ENCODE measurements around the gene C21orf58.

C21orf58 gene

GRCh38 chr21:46355161-46356004 lies 31.7 kb upstream of the C21orf58 start:
- no peak overlapping the region for H3K4me2 ChIP-seq
- H3K36me3 ChIP-seq = peaks cover 90 to 100% (median 96%) of the 10 kb centered on the region in 11 experiments
- no peak overlapping the region for H3K4me3 ChIP-seq
- no peaks in the 10 kb centered on the region for H3K27me3 ChIP-seq
- H4K20me1 ChIP-seq = peaks cover 0 to 62% (median 0%) of the 10 kb centered on the region in 11 experiments; a peak in 9 of 22 replicates
- no peak overlapping the region for H3K27ac ChIP-seq
- TF ChIP-seq Cebpa-rat (IDR thresholded peaks at IDR 0.05) = no peak
- no peak overlapping the region for H3K9ac ChIP-seq
- no peaks in the 10 kb centered on the region for H3K9me3 ChIP-seq (replicated peaks in 1 of 11)
- no peaks in the 10 kb centered on the region for H3K4me1 ChIP-seq

GRCh38 chr21:46354518-46354917 lies 30.8 kb upstream of the C21orf58 start:
- Histone ChIP-seq H3K9me3 (replicated peaks in 1 of 11) (no peaks in the 10 kb centered on the region), H3K36me3 (peaks cover 93 to 100% (median 99%) of the 10 kb centered on the region in 11 experiments), H3K4me3 (no peak overlapping the region), H4K20me1 (peaks cover 0 to 62% (median 0%) of the 10 kb centered on the region in 11 experiments; a peak in 9 of 22 replicates), H3K4me1 (no peaks in the 10 kb centered on the region), H3K9ac (no peak overlapping the region), H3K27ac (no peak overlapping the region), H3K4me2 (no peak overlapping the region), H3K27me3 (no peaks in the 10 kb centered on the region)
- no peak for TF ChIP-seq Cebpa-rat (IDR thresholded peaks at IDR 0.05)

- H4K20me1 ChIP-seq = peaks cover 0 to 62% (median 0%) of the 10 kb centered on the region in 11 experiments; a peak in 9 of 22 replicates
- H3K4me2 ChIP-seq = no peak overlapping the region
- H3K27ac ChIP-seq = no peak overlapping the region
- H3K36me3 ChIP-seq = peaks cover 96 to 100% (median 99%) of the 10 kb centered on the region in 11 experiments
- no peak for TF ChIP-seq Cebpa-rat (IDR thresholded peaks at IDR 0.05)
- no peak overlapping the region for H3K4me3 ChIP-seq
- no peaks in the 10 kb centered on the region for H3K4me1 ChIP-seq
- no peaks in the 10 kb centered on the region for H3K9me3 ChIP-seq (replicated peaks in 1 of 11)
- no peaks in the 10 kb centered on the region for H3K27me3 ChIP-seq
- no peak overlapping the region for H3K9ac ChIP-seq
Observed at GRCh38 chr21:46354046-46354445, 30.4 kb upstream of the C21orf58 start.

GRCh38 chr21:46352913-46353312 lies 29.2 kb upstream of the C21orf58 start:
- Histone ChIP-seq H3K4me1 (no peaks in the 10 kb centered on the region), H3K9me3 (replicated peaks in 1 of 11) (no peaks in the 10 kb centered on the region), H4K20me1 (peaks cover 0 to 57% (median 0%) of the 10 kb centered on the region in 11 experiments; a peak in 9 of 22 replicates), H3K4me2 (no peak overlapping the region), H3K36me3 (peaks cover 99 to 100% (median 100%) of the 10 kb centered on the region in 11 experiments), H3K27me3 (no peaks in the 10 kb centered on the region), H3K4me3 (no peak overlapping the region), H3K27ac (no peak overlapping the region), H3K9ac (no peak overlapping the region)
- TF ChIP-seq Cebpa-rat (IDR thresholded peaks at IDR 0.05) = no peak

- Histone ChIP-seq H4K20me1 (peaks cover 0 to 56% (median 0%) of the 10 kb centered on the region in 11 experiments; a peak in 7 of 22 replicates), H3K4me2 (no peak overlapping the region), H3K27me3 (no peaks in the 10 kb centered on the region), H3K9ac (no peak overlapping the region), H3K4me3 (no peak overlapping the region), H3K27ac (no peak overlapping the region), H3K4me1 (no peaks in the 10 kb centered on the region), H3K36me3 (peaks cover 99 to 100% (median 100%) of the 10 kb centered on the region in 11 experiments), H3K9me3 (replicated peaks in 1 of 11) (no peaks in the 10 kb centered on the region)
- no peak for TF ChIP-seq Cebpa-rat (IDR thresholded peaks at IDR 0.05)
Observed at GRCh38 chr21:46352164-46352515, 28.5 kb upstream of the C21orf58 start.

- Histone ChIP-seq H3K9ac (no peak overlapping the region), H3K27ac (no peak overlapping the region), H3K27me3 (no peaks in the 10 kb centered on the region), H3K4me3 (no peak overlapping the region), H4K20me1 (peaks cover 0 to 58% (median 0%) of the 10 kb centered on the region in 11 experiments; a peak in 7 of 22 replicates), H3K9me3 (replicated peaks in 1 of 11) (no peaks in the 10 kb centered on the region), H3K36me3 (peaks cover 99 to 100% (median 100%) of the 10 kb centered on the region in 11 experiments), H3K4me2 (no peak overlapping the region), H3K4me1 (no peaks in the 10 kb centered on the region)
- TF ChIP-seq Cebpa-rat (IDR thresholded peaks at IDR 0.05) = no peak
Observed at GRCh38 chr21:46351476-46352163, 27.9 kb upstream of the C21orf58 start.

- Histone ChIP-seq H3K4me1 (no peaks in the 10 kb centered on the region), H3K36me3 (peaks cover 99 to 100% (median 100%) of the 10 kb centered on the region in 11 experiments), H3K4me3 (no peak overlapping the region), H3K27ac (no peak overlapping the region), H3K27me3 (no peaks in the 10 kb centered on the region), H3K9me3 (replicated peaks in 1 of 11) (no peaks in the 10 kb centered on the region), H3K4me2 (no peak overlapping the region), H4K20me1 (peaks cover 0 to 58% (median 0%) of the 10 kb centered on the region in 11 experiments; a peak in 7 of 22 replicates), H3K9ac (no peak overlapping the region)
- no peak for TF ChIP-seq Cebpa-rat (IDR thresholded peaks at IDR 0.05)
Observed at GRCh38 chr21:46350981-46351380, 27.3 kb upstream of the C21orf58 start.

GRCh38 chr21:46350571-46350970 lies 26.9 kb upstream of the C21orf58 start:
- H3K27ac ChIP-seq = no peak overlapping the region
- no peak for TF ChIP-seq Cebpa-rat (IDR thresholded peaks at IDR 0.05)
- no peak overlapping the region for H3K4me3 ChIP-seq
- H4K20me1 ChIP-seq = peaks cover 0 to 58% (median 0%) of the 10 kb centered on the region in 11 experiments; a peak in 7 of 22 replicates
- no peak overlapping the region for H3K9ac ChIP-seq
- H3K4me2 ChIP-seq = no peak overlapping the region
- no peaks in the 10 kb centered on the region for H3K4me1 ChIP-seq
- H3K36me3 ChIP-seq = peaks cover 99 to 100% (median 100%) of the 10 kb centered on the region in 11 experiments
- no peaks in the 10 kb centered on the region for H3K9me3 ChIP-seq (replicated peaks in 1 of 11)
- H3K27me3 ChIP-seq = no peaks in the 10 kb centered on the region

GRCh38 chr21:46349134-46349760 lies 25.6 kb upstream of the C21orf58 start:
- no peak overlapping the region for H3K4me2 ChIP-seq
- H3K4me1 ChIP-seq = no peaks in the 10 kb centered on the region
- peaks cover 0 to 60% (median 6%) of the 10 kb centered on the region in 11 experiments; a peak in 10 of 22 replicates for H4K20me1 ChIP-seq
- no peak overlapping the region for H3K4me3 ChIP-seq
- no peak overlapping the region for H3K27ac ChIP-seq
- H3K9me3 ChIP-seq (replicated peaks in 1 of 11) = no peaks in the 10 kb centered on the region
- peaks cover 94 to 100% (median 98%) of the 10 kb centered on the region in 11 experiments for H3K36me3 ChIP-seq
- no peak for TF ChIP-seq Cebpa-rat (IDR thresholded peaks at IDR 0.05)
- H3K27me3 ChIP-seq = no peaks in the 10 kb centered on the region
- no peak overlapping the region for H3K9ac ChIP-seq
